DND-41 (cell line): Measurements from ENCODE around the gene RNASEH1.
"Not testable (repeated sequence)": the region's sequence is repeated elsewhere in the genome, so short reads cannot be mapped to it uniquely, and the experiment has no call there.

Experiments used
- CTCF ChIP-seq: IDR thresholded peaks from 2 replicates; pipeline ENCODE4 v1.5.1; 2012; ENCODE audit warnings: borderline replicate concordance, low read length, moderate library complexity, mild to moderate bottlenecking; ENCODE audit not compliant: poor library complexity, severe bottlenecking; ENCODE audit errors: extremely low read depth
- EZH2 ChIP-seq: IDR thresholded peaks from 3 replicates; pipeline ENCODE4 v1.6.1; 2012; ENCODE audit warnings: borderline replicate concordance, low read depth, mild to moderate bottlenecking, moderate library complexity, low read length, inconsistent platforms; ENCODE audit not compliant: severe bottlenecking

GRCh38 chr2:3496708-3497080 lies 61.4 kb downstream of the RNASEH1 start:
- not testable (repeated sequence) for TF ChIP-seq EZH2, CTCF
